ENCODE data around the gene RTCA. TPM values are rescaled to one million over a fixed set of nuclear protein-coding genes. Genes with fewer than 3 reads are reported as not detected.
"Not testable (repeated sequence)": the region's sequence is repeated elsewhere in the genome, so short reads cannot be mapped to it uniquely, and the experiment has no call there.

RTCA gene
- total RNA-seq, 1 donor from 2014 or later = 34.4 TPM

DNA sequence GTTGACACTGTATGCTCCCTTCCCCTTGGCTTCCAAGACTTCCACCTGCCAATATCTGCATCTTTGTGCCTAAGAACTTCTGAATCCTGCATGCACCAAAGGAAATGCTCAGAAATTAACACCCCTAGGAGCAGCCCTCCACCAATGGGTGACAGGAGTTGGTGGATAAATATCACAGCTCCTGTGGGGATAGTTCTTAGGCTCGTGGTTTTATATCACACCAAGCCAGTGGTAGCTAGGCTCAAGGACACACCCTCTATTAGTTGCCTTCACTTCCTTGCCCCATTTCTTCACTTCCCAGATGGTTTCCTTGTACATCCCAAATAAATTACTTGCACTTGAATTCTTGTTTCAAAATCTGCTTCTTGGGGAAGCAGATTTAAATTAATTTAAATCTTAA lies 69.4 kb downstream of the RTCA start:
- intact Hi-C loops (cut with DNase I) = no loop called here
- no peak for DNase-seq (ENCODE audit: low spot score)

DNA sequence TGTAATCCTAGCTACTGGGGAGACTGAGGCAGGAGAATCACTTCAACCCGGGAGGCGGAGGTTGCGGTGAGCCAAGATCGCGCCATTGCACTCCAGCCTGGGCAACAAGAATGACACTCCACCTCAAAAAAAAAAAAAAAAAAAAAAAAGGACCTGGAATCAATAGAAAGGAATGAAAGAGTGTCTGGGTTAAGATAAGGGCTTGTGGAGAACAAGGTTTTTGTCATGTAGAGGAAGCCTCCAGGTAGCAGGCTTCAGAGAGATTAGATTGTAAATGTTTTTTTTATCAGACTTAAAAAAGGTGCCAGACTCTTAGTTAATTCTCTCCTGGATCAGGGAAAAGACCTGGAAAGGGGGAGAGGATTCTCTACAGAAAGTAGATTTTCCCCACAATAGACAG lies 71.9 kb downstream of the RTCA start:
- DNase-seq (ENCODE audit: low spot score); intact Hi-C loops (cut with DNase I): not testable (repeated sequence)

DNA sequence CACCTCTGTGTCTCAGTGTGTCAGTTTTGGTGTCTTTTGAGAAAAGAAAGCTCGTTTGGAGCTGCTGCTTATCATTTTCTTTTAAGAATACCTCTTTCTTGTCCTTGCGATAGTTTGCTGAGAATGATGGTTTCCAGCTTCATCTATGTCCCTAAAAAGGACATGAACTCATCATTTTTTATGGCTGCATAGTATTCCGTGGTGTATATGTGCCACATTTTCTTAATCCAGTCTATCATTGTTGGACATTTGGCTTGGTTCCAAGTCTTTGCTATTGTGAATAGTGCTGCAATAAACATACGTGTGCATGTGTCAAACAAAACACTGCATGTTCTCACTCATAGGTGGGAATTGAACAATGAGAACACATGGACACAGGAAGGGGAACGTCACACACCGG lies 73.7 kb downstream of the RTCA start:
- DNase-seq (ENCODE audit: low spot score); intact Hi-C loops (cut with DNase I): not testable (repeated sequence)

DNA sequence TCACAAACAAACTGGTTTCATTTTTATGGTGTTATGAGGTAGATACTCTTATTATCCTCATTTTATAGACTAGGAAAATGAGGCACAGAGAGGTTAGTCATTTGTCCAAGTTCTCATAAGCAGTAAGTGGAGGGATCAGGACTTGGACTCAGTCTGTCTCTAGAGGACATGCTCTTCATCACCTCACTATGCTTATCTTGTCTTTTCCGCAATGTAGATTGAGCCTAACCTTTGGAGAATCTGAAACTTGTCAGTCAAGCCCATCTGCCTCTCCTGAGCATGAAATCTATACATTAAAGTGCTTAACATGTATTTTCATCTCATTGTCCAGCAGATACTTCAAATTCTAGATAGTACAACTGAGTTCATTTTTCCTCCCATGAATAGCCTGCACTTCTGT lies 74.5 kb downstream of the RTCA start:
- DNase-seq (ENCODE audit: low spot score) = no peak
- intact Hi-C loops (cut with DNase I) = no loop called here

DNA sequence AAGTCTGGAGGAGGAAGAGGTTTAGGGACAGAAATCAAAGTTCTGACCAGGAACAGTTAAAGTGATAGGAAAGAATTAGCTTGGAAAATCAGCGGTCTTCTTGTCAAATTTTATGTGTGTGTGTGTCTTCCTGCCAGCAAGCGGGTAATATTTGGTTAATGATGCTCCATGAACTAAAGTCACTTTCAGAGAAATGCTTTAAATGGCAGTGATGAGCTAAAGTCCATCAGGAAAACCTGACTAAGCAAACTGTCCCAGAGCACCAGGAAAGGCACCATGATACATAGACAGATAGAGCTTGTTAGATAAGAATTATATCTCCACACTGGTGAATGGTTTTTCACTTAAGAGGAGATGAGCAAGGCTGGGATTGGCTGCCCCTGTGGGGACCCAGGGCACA lies 76.3 kb downstream of the RTCA start:
- DNase-seq (ENCODE audit: low spot score) = no peak
- intact Hi-C loops (cut with DNase I) = no loop called here

Small RNA genes within 50 kb of the gene (microRNA-seq; reads per million reads assigned to microRNA genes)
- gene MIR553 = not detected

Other genes starting within 250 kb of the RTCA start
- 1.2 TPM for gene SASS6, start 133.3 kb upstream of the RTCA start, total RNA-seq
- 8.1 TPM for gene TRMT13, start 133.1 kb upstream of the RTCA start, total RNA-seq
- 90.7 TPM for gene LRRC39, start 88.0 kb upstream of the RTCA start, total RNA-seq
- 29.3 TPM for gene DBT, start 16.4 kb upstream of the RTCA start, total RNA-seq
- gene CDC14A, start 86.3 kb downstream of the RTCA start, total RNA-seq = 4.9 TPM